GM13977 (cell line): ENCODE data around the gene MTURN.

Experiments used
- DNase-seq: peaks from one replicate; pipeline ENCODE4 v3.0.0; 2012; ENCODE audit warnings: low spot score
- in situ Hi-C: fragments of 300-500 bp; cut with MboI; formaldehyde crosslinking; loops from one replicate; pipeline ENCODE4 v1.12.0; 2022; ENCODE audit warnings: low sequenced_read_pairs, low pct_unique_long_range_greater_than_20kb, mixed read lengths, inconsistent platforms; ENCODE audit not compliant: unreplicated experiment
- TF ChIP-seq, protein P1 (sequence below): IDR thresholded peaks from 2 replicates; pipeline ENCODE4 v1.5.1; 2012; ENCODE audit warnings: mild to moderate bottlenecking, control low read depth; ENCODE audit not compliant: insufficient read depth; ENCODE audit errors: extremely low read depth, missing control alignments

MTURN gene

DNA sequence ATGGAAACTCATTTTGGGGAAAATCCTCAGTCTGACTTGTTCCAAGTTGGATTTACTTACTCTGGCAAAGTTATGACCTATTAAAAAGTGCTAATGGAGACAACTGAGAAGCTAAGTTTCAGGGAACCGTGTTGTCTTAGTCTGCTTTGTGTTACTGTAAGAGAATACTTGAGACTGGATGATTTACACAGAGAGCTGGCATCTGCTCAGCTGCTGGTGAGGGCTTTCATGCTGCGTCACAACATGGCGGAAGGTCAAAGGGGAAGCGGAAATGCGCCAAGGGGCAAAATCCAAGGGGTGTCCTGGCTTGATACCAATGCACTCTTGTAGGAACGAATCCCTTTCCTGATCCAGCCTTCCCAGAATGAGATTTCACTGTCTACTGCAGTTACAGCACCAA is 46.4 kb downstream of the MTURN start:
- TF ChIP-seq, protein P1, sequence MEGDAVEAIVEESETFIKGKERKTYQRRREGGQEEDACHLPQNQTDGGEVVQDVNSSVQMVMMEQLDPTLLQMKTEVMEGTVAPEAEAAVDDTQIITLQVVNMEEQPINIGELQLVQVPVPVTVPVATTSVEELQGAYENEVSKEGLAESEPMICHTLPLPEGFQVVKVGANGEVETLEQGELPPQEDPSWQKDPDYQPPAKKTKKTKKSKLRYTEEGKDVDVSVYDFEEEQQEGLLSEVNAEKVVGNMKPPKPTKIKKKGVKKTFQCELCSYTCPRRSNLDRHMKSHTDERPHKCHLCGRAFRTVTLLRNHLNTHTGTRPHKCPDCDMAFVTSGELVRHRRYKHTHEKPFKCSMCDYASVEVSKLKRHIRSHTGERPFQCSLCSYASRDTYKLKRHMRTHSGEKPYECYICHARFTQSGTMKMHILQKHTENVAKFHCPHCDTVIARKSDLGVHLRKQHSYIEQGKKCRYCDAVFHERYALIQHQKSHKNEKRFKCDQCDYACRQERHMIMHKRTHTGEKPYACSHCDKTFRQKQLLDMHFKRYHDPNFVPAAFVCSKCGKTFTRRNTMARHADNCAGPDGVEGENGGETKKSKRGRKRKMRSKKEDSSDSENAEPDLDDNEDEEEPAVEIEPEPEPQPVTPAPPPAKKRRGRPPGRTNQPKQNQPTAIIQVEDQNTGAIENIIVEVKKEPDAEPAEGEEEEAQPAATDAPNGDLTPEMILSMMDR = no peak
- in situ Hi-C loops = no loop called here
- DNase-seq = no peak

DNA sequence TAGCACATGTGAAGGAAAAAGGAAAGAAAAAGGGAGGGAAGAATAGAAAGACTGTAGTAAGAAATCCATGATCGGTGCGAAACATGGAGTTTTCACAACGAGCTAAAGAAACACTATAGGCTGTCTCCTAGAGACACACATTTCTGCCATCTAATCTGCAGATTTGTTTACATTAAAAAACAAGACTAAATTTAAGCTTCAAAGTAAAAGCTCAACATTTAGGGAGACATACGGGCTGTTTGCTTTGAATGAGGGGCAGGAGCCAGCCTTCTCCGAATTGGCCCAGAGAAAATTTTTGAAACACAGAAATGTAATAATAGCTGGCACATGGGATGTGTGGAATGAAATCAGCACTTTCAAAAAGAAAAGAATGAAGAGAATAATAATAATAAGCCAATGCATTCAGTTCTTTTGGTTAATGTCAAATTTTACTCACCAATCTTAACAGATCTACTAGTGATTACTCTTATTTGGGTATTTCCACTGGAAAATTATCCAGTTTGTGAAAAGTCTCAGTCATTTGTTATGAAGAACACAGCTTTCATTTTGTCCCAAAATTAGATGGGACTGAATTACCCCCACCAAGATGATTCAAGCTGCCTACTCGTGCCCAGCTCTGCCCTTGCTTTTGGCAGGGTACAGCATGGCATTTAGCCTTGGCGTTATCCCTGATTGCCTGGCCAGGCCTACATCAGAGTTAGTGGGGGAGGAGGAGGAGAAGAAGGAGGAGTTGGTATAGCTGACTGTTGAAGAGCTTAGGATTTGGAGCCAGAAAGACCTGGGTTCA is 47.1 kb downstream of the MTURN start:
- no peak for DNase-seq
- in situ Hi-C loops = no loop called here
- TF ChIP-seq, protein P1 = no peak

DNA sequence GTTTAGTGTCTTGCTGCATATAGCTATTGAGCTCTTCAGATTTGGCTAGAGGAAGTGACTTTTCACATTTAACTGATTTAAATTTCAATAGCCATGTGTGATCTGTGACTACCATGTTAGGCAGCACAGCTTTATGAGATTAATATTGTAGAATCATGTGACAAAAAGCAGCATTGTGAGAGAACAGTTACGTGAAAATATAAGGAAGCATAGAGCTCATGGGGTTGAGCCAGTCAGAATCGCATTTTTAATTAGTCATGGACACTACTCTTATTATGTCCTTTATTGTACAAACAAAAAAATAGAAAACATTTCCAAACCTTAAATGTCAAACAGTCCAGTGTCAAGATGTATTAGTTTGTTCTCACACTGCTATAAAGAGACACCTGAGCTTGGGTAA is 48.0 kb downstream of the MTURN start:
- in situ Hi-C loops = no loop called here
- DNase-seq = no peak

DNA sequence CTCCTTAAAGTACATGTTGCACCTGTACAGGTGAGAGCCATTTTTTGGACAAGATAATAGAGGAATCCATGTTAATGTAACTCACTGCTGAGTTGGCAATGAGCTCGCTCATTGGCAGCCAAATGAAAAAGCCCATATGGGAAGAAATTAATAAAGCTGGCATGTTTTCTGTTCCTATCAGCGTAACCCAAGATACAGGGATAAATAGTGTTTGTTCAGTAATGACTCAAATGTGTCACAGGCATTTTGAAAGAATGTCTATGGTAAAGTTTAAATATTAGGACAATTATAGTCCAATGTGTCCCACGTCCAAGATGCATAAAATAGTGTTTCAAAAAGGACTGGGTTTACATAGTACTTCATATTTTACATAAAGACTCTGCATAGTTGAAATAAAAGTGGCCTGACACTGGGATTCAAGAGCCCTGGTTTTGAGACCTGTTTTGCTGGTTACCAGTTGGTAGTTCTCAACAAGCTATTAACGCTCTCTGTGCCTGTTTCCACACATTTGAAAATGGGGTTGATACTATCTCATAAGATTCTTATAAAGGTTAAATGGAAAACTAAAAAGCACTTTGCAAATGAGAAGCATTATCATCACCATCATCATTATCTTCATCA is 49.1 kb downstream of the MTURN start:
- DNase-seq = no peak
- TF ChIP-seq, protein P1 = no peak
- in situ Hi-C loops = no loop called here

More for the DNA sequence above, 48.0 kb downstream of the MTURN start:
- TF ChIP-seq, protein P1 = no peak

DNA sequence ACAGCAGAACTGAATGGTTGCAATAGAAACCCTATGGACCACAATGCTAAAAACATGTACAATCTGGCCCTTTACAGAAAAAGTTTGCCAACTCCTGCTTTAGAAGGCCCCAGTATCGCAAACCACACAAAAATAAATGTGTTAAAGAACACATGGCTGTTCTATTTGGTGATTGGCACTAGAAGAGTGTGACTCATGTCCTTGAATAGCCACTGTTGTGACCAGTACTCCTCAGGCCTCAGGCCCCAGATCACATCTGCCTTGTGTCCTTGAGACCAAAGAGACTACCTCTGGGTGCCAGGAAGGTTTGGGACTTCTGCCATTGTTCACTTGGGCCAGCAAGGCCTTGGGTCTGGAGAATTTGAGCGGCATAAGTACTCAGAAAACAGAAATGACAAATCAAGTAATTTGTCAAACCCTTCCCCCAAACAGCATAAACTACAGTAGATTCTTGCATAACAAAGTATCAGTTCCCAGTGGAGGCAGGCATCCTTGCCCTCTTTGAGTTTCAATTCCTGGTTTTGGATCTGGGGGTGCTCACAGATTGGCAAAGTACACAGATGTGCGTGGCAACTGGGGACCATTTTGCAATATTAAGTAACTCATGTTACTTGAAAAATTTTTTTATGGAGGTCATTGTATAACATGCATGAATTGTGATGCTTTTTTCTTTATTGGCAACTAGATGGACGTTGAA is 50.2 kb downstream of the MTURN start:
- DNase-seq = no peak
- TF ChIP-seq, protein P1 = no peak
- in situ Hi-C loops = no loop called here

DNA sequence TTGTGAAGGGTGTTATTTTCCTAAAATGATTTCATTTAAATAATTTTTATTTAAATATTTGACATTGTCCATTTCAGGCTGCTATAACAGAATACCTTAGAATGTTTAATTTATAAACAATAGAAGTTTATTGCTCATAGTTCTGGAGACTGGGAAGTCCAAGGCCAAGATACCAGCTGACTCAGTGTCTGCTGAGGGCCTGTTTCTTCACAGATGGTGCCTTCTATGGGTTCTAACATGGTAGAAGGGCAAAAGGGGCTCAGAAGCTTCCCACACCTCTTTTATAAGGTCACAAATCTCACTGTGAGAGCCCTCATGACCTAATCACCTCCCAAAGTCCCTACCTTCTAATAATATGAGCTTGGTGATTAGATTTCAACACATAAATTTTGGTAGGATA is 50.7 kb downstream of the MTURN start:
- TF ChIP-seq, protein P1 = no peak
- in situ Hi-C loops = no loop called here
- DNase-seq = no peak
